ENCODE results near the gene KRT6B.

DNA sequence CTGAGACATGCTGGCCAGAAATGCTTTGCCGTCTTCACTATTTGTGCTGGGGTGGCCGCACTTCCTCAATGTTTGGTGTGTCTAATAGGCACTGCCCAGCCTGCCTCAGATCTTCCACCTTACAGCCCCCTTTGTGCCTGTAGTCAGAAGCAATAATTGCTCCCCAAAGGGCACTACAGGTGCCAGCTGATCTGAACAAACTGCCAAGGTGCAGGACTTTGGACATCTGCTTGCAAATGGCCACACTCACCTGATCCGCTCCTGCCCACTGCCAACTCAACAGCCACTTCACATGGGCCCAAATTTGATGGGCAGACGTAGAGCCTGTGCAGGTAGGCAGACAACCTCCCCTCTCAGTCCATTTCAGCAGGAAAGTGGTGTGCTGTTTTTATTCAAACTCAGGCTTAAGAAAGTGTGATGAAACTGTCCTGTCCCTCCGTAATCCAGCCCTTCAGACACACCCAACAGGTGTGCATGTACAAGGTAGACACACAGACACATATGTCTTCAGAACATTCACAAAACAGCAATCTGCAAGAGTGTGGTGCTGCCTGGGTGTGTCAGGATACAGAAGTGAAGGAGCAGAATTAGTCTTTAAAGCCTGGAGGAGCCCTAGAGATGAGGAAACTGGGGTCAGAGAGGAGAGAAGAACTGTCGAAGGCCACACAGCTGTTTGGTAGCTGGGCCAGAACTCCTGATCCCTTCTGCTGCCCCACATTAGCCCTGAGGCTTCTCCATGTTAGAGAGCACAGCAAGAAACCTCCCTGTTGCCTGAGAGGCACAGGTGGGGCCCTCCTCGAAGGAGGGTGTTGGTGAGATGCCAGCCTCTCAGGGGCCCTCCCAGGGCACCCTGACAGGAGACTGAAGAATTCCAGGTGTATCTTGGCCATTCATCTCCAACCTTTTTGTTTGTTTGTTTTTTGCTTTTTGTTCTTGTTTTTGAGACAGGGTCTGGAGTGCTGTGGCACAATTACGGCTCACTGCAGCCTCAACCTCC is 13.3 kb downstream of the KRT6B start:
- TF ChIP-seq CTCF (IDR thresholded peaks at IDR 0.05) (no peak), POLR2A (IDR thresholded peaks at IDR 0.05) (no peak)

Data from ovary (tissue), 3 donors.